Endodermal cell (in vitro differentiated cells): Measurements from ENCODE around the gene FXYD6. TPM values are rescaled to one million over a fixed set of nuclear protein-coding genes. Genes with fewer than 3 reads are reported as not detected.
A peak's percentile ranks its signal among the peaks of the same experiment; 100 is the strongest.

Experiments
- DNase-seq: peaks from one replicate; pipeline ENCODE4 v3.0.0-alpha.2; 2017
- H3K27ac ChIP-seq: 2 replicates; pipeline ENCODE4 v1.5.1; 2013; ENCODE audit warnings: mild to moderate bottlenecking, low read depth, low read length, moderate library complexity
- H3K27me3 ChIP-seq: 2 replicates; pipeline ENCODE4 v1.6.1; 2013; ENCODE audit warnings: mild to moderate bottlenecking, low read length, moderate library complexity; ENCODE audit not compliant: insufficient read depth, control insufficient read depth, poor library complexity, severe bottlenecking
- H3K36me3 ChIP-seq: 2 replicates; pipeline ENCODE4 v1.7.0; 2013; ENCODE audit warnings: mild to moderate bottlenecking, low read length, moderate library complexity; ENCODE audit not compliant: control insufficient read depth, insufficient read depth
- H3K4me1 ChIP-seq: one replicate; pipeline ENCODE4 v1.7.0; 2013; ENCODE audit warnings: low read length; ENCODE audit not compliant: control insufficient read depth, insufficient read depth
- H3K4me3 ChIP-seq: 2 replicates; pipeline ENCODE4 v1.5.1; 2013; ENCODE audit warnings: mild to moderate bottlenecking, low read length, moderate library complexity
- H3K9ac ChIP-seq: 2 replicates; pipeline ENCODE4 v1.6.1; 2013; ENCODE audit warnings: mild to moderate bottlenecking, low read length, moderate library complexity; ENCODE audit not compliant: poor library complexity, severe bottlenecking; ENCODE audit errors: extremely low read depth
- H3K9me3 ChIP-seq: 2 replicates; pipeline ENCODE4 v1.6.1; 2013; ENCODE audit warnings: mild to moderate bottlenecking, low read length, moderate library complexity; ENCODE audit not compliant: control insufficient read depth
- H3K27ac Mint-ChIP-seq: 2 replicates; pipeline ENCODE4 v1.8.0; 2020; ENCODE audit warnings: mixed read lengths
- H3K27me3 Mint-ChIP-seq: 2 replicates; pipeline ENCODE4 v1.8.0; 2021; ENCODE audit warnings: mild to moderate bottlenecking, mixed read lengths; ENCODE audit not compliant: insufficient read depth
- H3K36me3 Mint-ChIP-seq: 2 replicates; pipeline ENCODE4 v1.8.0; 2020; ENCODE audit warnings: low read depth, mixed read lengths
- H3K4me1 Mint-ChIP-seq: 2 replicates; pipeline ENCODE4 v1.8.0; 2020; ENCODE audit warnings: mixed read lengths
- H3K4me3 Mint-ChIP-seq: 2 replicates; pipeline ENCODE4 v1.8.0; 2020; ENCODE audit warnings: mild to moderate bottlenecking, moderate library complexity, mixed read lengths
- H3K9me3 Mint-ChIP-seq: 2 replicates; pipeline ENCODE4 v1.8.0; 2020; ENCODE audit warnings: mild to moderate bottlenecking, mixed read lengths
- WGBS, 2 experiments: methylation state at CpG; one replicate each; pipeline versions ENCODE4 v1.1.5 to v1.1.7; 2013; ENCODE audit warnings: missing lambda C conversion rate in 2 of 2, mixed read lengths in 1 of 2; ENCODE audit not compliant: insufficient coverage in 1 of 2, insufficient read length in 1 of 2; 5-methylcytosine and 5-hydroxymethylcytosine counted together
- total RNA-seq, 2 donors: library from RNA; stranded (reverse); fragmentation: NEBNext Ultra II Directional in 1 of 2; extraction: Animal tissue kit (Norgen Biotek cat#: 25700) in 1 of 2; gene quantifications; 2 replicates in 1 of 2; 3 replicates in 1 of 2; pipeline ENCODE4 v1.2.1, GENCODE V29; 2021
- TF ChIP-seq, protein P1 (sequence below): fragments of 200-600 bp; sonication (generic); conservative IDR thresholded peaks from 2 replicates; pipeline ENCODE4 v1.5.0; 2021; ENCODE audit warnings: antibody characterized with exemption, mild to moderate bottlenecking

FXYD6 gene
- total RNA-seq, 2 donors from 2014 or later: 54.1 to 61.8 TPM

DNA sequence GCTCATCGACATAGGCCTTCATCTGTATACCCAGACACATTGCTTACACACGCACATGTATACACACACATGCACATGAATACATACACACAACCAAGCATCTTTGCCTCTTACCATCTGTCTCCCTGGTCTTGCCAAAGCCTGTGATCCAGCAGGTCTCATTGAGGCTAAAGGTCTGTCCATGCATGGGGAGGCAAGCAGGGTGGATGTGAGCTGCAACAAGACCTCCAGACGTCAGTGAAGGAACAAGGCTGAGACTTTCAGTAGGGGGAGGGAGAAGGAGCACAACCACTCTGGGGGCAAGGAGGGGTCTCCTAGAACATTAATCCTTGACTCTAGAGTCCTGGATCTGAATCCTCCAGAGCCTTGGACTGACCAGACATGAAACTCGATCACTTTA is 29.1 kb upstream of the FXYD6 start:
- Histone ChIP-seq H3K4me1 (no peaks in the 10 kb centered on the region), H3K9me3 (no peaks in the 10 kb centered on the region), H3K27ac (no peak overlapping the region), H3K4me3 (no peak overlapping the region), H3K9ac (no peak overlapping the region), H3K36me3 (no peaks in the 10 kb centered on the region), H3K27me3 (no peaks in the 10 kb centered on the region)
- no peaks in the 10 kb centered on the region for H3K27me3 Mint-ChIP-seq
- H3K9me3 Mint-ChIP-seq: no peaks in the 10 kb centered on the region
- H3K4me1 Mint-ChIP-seq: peaks cover 10% of the 10 kb centered on the region
- H3K4me3 Mint-ChIP-seq: no peak overlapping the region
- H3K36me3 Mint-ChIP-seq: no peaks in the 10 kb centered on the region
- H3K27ac Mint-ChIP-seq: no peak overlapping the region
- peak; percentile 22 for DNase-seq
- TF ChIP-seq, protein P1, sequence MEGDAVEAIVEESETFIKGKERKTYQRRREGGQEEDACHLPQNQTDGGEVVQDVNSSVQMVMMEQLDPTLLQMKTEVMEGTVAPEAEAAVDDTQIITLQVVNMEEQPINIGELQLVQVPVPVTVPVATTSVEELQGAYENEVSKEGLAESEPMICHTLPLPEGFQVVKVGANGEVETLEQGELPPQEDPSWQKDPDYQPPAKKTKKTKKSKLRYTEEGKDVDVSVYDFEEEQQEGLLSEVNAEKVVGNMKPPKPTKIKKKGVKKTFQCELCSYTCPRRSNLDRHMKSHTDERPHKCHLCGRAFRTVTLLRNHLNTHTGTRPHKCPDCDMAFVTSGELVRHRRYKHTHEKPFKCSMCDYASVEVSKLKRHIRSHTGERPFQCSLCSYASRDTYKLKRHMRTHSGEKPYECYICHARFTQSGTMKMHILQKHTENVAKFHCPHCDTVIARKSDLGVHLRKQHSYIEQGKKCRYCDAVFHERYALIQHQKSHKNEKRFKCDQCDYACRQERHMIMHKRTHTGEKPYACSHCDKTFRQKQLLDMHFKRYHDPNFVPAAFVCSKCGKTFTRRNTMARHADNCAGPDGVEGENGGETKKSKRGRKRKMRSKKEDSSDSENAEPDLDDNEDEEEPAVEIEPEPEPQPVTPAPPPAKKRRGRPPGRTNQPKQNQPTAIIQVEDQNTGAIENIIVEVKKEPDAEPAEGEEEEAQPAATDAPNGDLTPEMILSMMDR: no peak
- WGBS, 2 experiments: 88 to 100% methylated on average over 2 to 4 of the region's 4 CpGs

DNA sequence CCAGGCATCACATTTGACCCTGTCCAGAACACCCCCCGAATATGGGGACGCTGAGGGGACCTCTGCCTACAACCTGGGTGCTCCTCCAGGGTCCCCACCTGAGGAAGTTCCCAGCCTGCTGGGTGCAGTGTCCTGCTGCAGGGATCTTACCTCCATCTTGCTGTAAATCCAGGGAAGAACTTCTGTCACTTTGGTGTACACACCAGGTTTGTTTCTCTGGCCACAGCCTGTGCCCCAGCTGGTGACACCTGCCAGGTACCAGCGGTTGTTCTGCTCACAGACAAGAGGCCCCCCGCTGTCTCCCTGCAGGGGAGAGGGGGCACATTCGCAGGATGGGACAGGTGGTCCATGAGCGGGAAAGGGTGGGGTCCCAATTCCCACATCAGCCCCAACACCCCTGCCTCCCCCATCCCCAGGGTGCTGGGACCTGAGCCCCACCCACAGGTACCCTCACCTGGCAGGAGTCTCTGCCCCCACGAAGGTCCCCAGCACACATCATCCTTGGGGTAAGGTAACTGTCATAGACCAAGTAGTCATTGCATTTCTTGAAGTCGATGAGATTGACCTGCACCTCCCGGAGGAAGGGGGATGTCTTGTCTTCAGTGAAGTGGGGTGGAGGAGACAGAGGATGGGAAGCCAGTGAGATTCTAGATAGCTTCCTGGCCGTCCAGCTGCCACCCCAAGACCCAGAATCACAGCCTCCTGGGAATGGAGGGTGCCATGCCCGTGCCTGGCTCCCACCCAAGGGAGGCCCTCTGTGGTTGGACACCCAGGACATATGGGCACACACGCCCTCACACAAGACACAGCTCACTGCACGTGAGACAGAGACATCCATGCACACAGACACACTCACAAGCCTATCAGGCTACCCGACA is 27.3 kb upstream of the FXYD6 start:
- Mint-ChIP-seq H3K36me3 (no peaks in the 10 kb centered on the region), H3K27me3 (peaks cover 11% of the 10 kb centered on the region), H3K9me3 (no peaks in the 10 kb centered on the region), H3K4me3 (no peak overlapping the region), H3K4me1 (peaks cover 10% of the 10 kb centered on the region), H3K27ac (no peak overlapping the region)
- WGBS, 2 experiments: 93% methylated on average over 7 to 14 of the region's 14 CpGs
- Histone ChIP-seq H3K9me3 (no peaks in the 10 kb centered on the region), H3K4me1 (no peaks in the 10 kb centered on the region), H3K9ac (no peak overlapping the region), H3K4me3 (no peak overlapping the region), H3K36me3 (no peaks in the 10 kb centered on the region), H3K27me3 (peaks cover 6% of the 10 kb centered on the region), H3K27ac (no peak overlapping the region)
- DNase-seq: peak; percentile 36
- TF ChIP-seq, protein P1: no peak

DNA sequence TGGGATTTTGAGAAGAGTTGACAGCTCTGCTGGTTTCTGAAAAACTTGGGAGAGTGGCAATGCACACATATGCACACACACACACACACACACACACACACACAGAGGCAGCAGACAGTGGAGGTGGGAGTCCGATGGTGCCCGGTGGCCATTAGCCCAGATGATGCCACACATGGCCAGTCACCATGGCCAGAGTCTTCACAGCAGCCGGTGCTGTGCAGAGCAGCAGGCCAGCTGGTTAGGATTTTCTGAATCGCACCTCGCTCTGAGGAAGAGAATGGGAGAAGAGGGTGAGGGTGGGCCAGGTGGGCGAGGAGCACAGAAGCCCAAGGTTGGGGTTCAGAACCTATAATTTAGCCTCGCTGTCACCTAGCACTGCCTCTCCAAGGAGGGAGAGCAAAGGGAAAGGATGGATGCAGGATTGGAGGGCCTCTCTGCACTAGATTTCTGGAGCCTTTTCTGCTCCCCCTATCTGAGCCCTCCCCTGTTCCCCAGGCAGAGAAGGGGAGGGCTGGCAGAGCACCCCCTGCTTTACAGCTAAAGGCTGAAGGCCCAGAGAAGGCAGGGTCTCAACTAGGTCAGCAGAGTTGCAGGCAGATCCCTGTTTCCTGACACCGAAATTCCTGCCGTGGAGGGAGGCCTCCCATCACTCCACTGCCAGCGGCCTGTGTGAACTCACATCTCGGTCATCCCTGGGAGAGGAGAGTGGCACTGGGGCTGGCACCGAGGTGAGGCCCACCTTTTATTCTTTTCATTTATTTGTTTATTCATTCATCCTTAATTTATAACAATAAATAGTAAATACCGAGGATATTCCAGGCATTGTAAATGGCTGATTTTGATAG is 25.8 kb upstream of the FXYD6 start:
- no peak overlapping the region for H3K27ac ChIP-seq
- Mint-ChIP-seq H3K27me3 (peaks cover 13% of the 10 kb centered on the region), H3K9me3 (no peaks in the 10 kb centered on the region), H3K4me1 (no peaks in the 10 kb centered on the region), H3K4me3 (no peak overlapping the region), H3K27ac (no peak overlapping the region), H3K36me3 (no peaks in the 10 kb centered on the region)
- no peaks in the 10 kb centered on the region for H3K4me1 ChIP-seq
- H3K9me3 ChIP-seq: no peaks in the 10 kb centered on the region
- WGBS, 2 experiments: 84 to 91% methylated on average over 5 to 12 of the region's 13 CpGs
- H3K4me3 ChIP-seq: no peak overlapping the region
- H3K36me3 ChIP-seq: no peaks in the 10 kb centered on the region
- TF ChIP-seq, protein P1: no peak
- no peak overlapping the region for H3K9ac ChIP-seq
- peak; percentile 33 for DNase-seq
- H3K27me3 ChIP-seq: peaks cover 9% of the 10 kb centered on the region
